ENCODE results near the gene EBPL. TPM values are rescaled to one million over a fixed set of nuclear protein-coding genes. Genes with fewer than 3 reads are reported as not detected.

The EBPL gene
- total and polyA plus RNA-seq, 9 of the 15 experiments (the other 6 are each of a cell fraction or from before 2014, with no cell fraction given) = 5.2 to 68.3 (median 43.0) TPM

DNA sequence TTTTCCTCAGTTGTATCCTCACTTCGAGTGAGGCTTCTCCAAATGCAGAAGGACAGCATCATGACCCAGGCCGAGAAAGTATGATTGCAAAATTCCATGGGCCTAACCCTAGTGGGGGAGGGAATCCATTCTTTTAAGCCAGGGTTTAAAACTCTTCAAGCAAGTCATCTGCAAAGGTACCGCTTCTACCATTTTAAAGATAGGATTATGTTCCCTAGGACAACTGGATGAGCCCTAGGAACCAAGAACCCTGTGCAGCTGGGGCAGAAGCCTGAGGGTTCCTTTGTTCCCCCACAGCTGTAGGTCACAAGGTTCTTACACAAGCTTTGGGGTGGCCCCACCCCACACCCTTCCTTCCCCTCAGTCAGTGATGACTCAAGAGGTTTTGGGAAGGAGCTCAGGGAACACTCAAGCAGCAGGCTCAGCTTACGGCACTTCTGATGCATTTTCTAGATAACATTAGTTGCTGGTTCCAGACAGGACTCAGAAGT, 49.4 kb downstream of the EBPL start (continued):
- no peak for TF ChIP-seq ZHX1 (conservative IDR thresholded peaks at IDR 0.05; ENCODE audit: low read length)
- no peak for TF ChIP-seq ZNF431 (CRISPR knock-in tag; IDR thresholded peaks at IDR 0.05)
- TF ChIP-seq, protein P1, sequence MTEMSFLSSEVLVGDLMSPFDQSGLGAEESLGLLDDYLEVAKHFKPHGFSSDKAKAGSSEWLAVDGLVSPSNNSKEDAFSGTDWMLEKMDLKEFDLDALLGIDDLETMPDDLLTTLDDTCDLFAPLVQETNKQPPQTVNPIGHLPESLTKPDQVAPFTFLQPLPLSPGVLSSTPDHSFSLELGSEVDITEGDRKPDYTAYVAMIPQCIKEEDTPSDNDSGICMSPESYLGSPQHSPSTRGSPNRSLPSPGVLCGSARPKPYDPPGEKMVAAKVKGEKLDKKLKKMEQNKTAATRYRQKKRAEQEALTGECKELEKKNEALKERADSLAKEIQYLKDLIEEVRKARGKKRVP (CRISPR knock-in tag; IDR thresholded peaks at IDR 0.05) = no peak
- no peak for TF ChIP-seq C11orf30 (IDR thresholded peaks at IDR 0.05; ENCODE audit: low read depth)
- TF ChIP-seq KAT8 (IDR thresholded peaks at IDR 0.05; ENCODE audit: low read depth) = no peak
- no peak for TF ChIP-seq RAD51 (IDR thresholded peaks at IDR 0.05; ENCODE audit: borderline replicate concordance, low read depth)
- TF ChIP-seq RNF2 (IDR thresholded peaks at IDR 0.05) = no peak
- TF ChIP-seq ZNF75A (CRISPR knock-in tag; IDR thresholded peaks at IDR 0.05) = no peak
- TF ChIP-seq CBX1 (IDR thresholded peaks at IDR 0.05; ENCODE audit: low read depth) = no peak
- TF ChIP-seq ZNF668 (CRISPR knock-in tag; IDR thresholded peaks at IDR 0.05) = no peak
- no peak for TF ChIP-seq ZNF41 (CRISPR knock-in tag; conservative IDR thresholded peaks at IDR 0.05)
- no peak for TF ChIP-seq DMBX1 (CRISPR knock-in tag; IDR thresholded peaks at IDR 0.05; ENCODE audit: borderline replicate concordance)
- TF ChIP-seq GTF2F1 (IDR thresholded peaks at IDR 0.05; ENCODE audit: low read depth, low read length) = no peak
- no peak for TF ChIP-seq PCBP2 (IDR thresholded peaks at IDR 0.05; ENCODE audit: low read depth, low read length, poor library complexity, severe bottlenecking)
- TF ChIP-seq HNRNPK (IDR thresholded peaks at IDR 0.05; ENCODE audit: low read depth, low read length, poor library complexity, severe bottlenecking) = no peak
- no peak for TF ChIP-seq NR2C2 (CRISPR knock-in tag; IDR thresholded peaks at IDR 0.05)
- TF ChIP-seq NR2C2 (tag; IDR thresholded peaks at IDR 0.05) = 0 out of 2 replicates have a peak, but pooled peaks have one; percentile 34
- no peak for TF ChIP-seq ZNF3 (CRISPR knock-in tag; IDR thresholded peaks at IDR 0.05)
- TF ChIP-seq MAFF (IDR thresholded peaks at IDR 0.05; ENCODE audit: low read length) = no peak
- TF ChIP-seq FOXP4 (CRISPR knock-in tag; IDR thresholded peaks at IDR 0.05; ENCODE audit: borderline replicate concordance) = no peak
- no peak for TF ChIP-seq XRCC5 (IDR thresholded peaks at IDR 0.05; ENCODE audit: low read depth, low read length)
- no peak for TF ChIP-seq SRSF3 (IDR thresholded peaks at IDR 0.05; ENCODE audit: insufficient read depth, low read length)
- TF ChIP-seq HNRNPH1 (optimal IDR thresholded peaks at IDR 0.05; ENCODE audit: low read depth, low read length) = no peak
- no peak for TF ChIP-seq NELFE (IDR thresholded peaks at IDR 0.05; ENCODE audit: insufficient read depth, insufficient read length)
